ENCODE results near the gene LMOD2.

The LMOD2 gene

GRCh38 chr7:123674399-123675180 is 18.9 kb downstream of the LMOD2 start:
- no peak for DNase-seq

- DNase-seq = no peak
Observed at GRCh38 chr7:123675181-123675473, 19.5 kb downstream of the LMOD2 start.

- no peak for DNase-seq
Observed at GRCh38 chr7:123677061-123677715, 21.5 kb downstream of the LMOD2 start.

GRCh38 chr7:123679614-123680013 is 23.9 kb downstream of the LMOD2 start:
- no peak for DNase-seq

GRCh38 chr7:123680580-123680979 is 24.9 kb downstream of the LMOD2 start:
- DNase-seq = no peak

GRCh38 chr7:123681561-123681960 is 25.9 kb downstream of the LMOD2 start:
- DNase-seq = no peak

GRCh38 chr7:123682690-123683089 is 27.0 kb downstream of the LMOD2 start:
- DNase-seq = peak; percentile 49

GRCh38 chr7:123687161-123687560 is 31.5 kb downstream of the LMOD2 start:
- no peak for DNase-seq

- no peak for DNase-seq
Observed at GRCh38 chr7:123687727-123688126, 32.1 kb downstream of the LMOD2 start.

- no peak for DNase-seq
Observed at GRCh38 chr7:123689250-123689649, 33.6 kb downstream of the LMOD2 start.

GRCh38 chr7:123690550-123690949 is 34.9 kb downstream of the LMOD2 start:
- DNase-seq = no peak

- no peak for DNase-seq
Observed at GRCh38 chr7:123692471-123692877, 36.8 kb downstream of the LMOD2 start.

GRCh38 chr7:123695944-123696677 is 40.4 kb downstream of the LMOD2 start:
- DNase-seq = no peak

- no peak for DNase-seq
Observed at GRCh38 chr7:123705211-123705901, 49.7 kb downstream of the LMOD2 start.

GRCh38 chr7:123709525-123709924 is 53.9 kb downstream of the LMOD2 start:
- no peak for DNase-seq

- no peak for DNase-seq
Observed at GRCh38 chr7:123710683-123711082, 55.0 kb downstream of the LMOD2 start.

- no peak for DNase-seq
Observed at GRCh38 chr7:123711832-123712293, 56.2 kb downstream of the LMOD2 start.

- DNase-seq = no peak
Observed at GRCh38 chr7:123712619-123713018, 57.0 kb downstream of the LMOD2 start.
